ENCODE measurements around the gene DNAJC1.

Gene DNAJC1

DNA sequence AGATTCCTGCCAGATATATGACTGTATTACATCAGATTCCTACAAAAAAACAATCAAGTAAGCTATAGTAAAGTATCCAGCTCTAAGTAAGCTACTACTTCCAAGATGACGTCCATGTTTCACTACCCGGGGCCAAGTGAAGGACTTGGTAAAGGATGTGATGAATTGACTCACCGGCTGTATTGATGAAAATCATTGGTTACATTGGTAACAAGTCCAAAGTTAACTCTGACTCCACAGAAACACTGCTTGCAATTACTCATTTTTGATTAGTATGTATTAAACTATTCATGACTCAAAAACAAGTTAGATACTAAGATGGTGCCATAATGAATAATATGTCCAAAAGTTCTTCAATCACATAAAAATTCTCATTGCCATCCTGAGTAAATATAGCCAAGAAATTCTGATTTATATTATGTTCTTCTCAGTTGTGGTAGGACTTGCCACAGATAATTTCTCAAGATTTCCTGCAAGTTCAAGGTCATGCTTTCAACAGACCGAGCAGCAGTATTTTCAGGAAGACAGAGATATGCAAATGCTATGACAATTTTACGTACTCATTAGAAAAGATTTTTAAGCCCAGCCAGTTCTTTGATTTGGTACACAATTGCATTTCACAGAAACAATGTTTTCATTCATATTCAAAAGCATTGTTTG is 12.6 kb upstream of the DNAJC1 start:
- no peak overlapping the region for H3K4me3 ChIP-seq (ENCODE audit: low read length)
- no peak for TF ChIP-seq EZH2phosphoT487 (IDR thresholded peaks at IDR 0.05; ENCODE audit: borderline replicate concordance, low read length)
- TF ChIP-seq, protein P1, sequence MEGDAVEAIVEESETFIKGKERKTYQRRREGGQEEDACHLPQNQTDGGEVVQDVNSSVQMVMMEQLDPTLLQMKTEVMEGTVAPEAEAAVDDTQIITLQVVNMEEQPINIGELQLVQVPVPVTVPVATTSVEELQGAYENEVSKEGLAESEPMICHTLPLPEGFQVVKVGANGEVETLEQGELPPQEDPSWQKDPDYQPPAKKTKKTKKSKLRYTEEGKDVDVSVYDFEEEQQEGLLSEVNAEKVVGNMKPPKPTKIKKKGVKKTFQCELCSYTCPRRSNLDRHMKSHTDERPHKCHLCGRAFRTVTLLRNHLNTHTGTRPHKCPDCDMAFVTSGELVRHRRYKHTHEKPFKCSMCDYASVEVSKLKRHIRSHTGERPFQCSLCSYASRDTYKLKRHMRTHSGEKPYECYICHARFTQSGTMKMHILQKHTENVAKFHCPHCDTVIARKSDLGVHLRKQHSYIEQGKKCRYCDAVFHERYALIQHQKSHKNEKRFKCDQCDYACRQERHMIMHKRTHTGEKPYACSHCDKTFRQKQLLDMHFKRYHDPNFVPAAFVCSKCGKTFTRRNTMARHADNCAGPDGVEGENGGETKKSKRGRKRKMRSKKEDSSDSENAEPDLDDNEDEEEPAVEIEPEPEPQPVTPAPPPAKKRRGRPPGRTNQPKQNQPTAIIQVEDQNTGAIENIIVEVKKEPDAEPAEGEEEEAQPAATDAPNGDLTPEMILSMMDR (IDR thresholded peaks at IDR 0.05; ENCODE audit: low read depth, low read length, poor library complexity, severe bottlenecking) = no peak
- H3K9me3 ChIP-seq (ENCODE audit: control insufficient read depth, insufficient read depth, low read length) = no peaks in the 10 kb centered on the region

DNA sequence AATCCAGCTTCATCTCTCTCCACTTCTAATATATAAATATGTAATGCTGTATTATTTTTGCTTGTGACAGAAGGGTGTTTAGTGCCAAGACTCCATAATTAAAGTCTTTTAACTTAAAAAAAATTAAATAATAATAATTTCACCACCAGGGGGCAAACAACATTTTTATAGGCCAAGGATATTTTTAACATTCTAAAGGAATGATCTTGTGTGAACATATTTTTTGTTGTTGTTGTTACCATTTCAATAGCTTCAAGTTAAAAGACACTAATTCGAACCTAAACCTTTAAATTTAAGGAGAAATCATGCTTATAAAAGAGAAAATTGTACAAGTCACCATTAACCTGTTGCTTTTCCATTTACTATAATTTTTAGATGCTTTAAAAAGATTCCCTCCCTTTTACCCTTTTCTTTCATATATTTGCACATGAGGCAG is 7.5 kb upstream of the DNAJC1 start:
- no peak for TF ChIP-seq EZH2phosphoT487 (IDR thresholded peaks at IDR 0.05; ENCODE audit: borderline replicate concordance, low read length)
- TF ChIP-seq, protein P1 (IDR thresholded peaks at IDR 0.05; ENCODE audit: low read depth, low read length, poor library complexity, severe bottlenecking) = peak; percentile 5
- H3K9me3 ChIP-seq (ENCODE audit: control insufficient read depth, insufficient read depth, low read length) = no peaks in the 10 kb centered on the region
- H3K4me2 ChIP-seq (ENCODE audit: low read length) = no peak overlapping the region

More for the DNA sequence above, 12.6 kb upstream of the DNAJC1 start:
- no peak overlapping the region for H3K27ac ChIP-seq (ENCODE audit: low read depth, low read length)
- H3K4me1 ChIP-seq (ENCODE audit: control insufficient read depth, low read length) = no peaks in the 10 kb centered on the region
- no peaks in the 10 kb centered on the region for H3F3A ChIP-seq (ENCODE audit: control insufficient read depth, insufficient read depth)
- no peaks in the 10 kb centered on the region for H3K79me2 ChIP-seq (ENCODE audit: control insufficient read depth, low read length)
- no peak overlapping the region for H3K4me2 ChIP-seq (ENCODE audit: low read length)
- no peaks in the 10 kb centered on the region for H3K36me3 ChIP-seq (ENCODE audit: control insufficient read depth, low read length)
- H3K9me2 ChIP-seq (replicated peaks; ENCODE audit: control insufficient read depth, low read length) = no peaks in the 10 kb centered on the region
- H3K27me3 ChIP-seq (ENCODE audit: control insufficient read depth, low read length) = no peaks in the 10 kb centered on the region
- no peaks in the 10 kb centered on the region for H4K20me1 ChIP-seq (ENCODE audit: control insufficient read depth, insufficient read depth, low read depth, low read length)

DNA sequence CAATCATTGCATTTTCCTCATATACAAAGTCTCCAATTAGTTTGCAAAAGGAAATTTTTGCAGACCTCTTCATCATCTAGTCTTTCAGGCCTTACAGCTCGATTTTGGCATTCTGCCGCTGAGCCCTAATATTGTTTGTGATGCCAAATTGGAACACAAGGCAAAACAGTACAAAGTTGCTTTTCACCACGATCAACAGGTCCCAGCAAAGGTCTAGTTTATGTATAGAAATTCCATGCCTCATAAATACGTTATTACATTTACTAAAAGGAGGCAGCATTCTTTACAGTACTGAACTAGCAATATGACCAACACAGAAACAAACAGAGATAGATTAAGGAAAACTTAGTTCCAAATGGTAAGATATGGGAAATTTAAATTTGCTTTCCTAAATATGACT is 7.0 kb upstream of the DNAJC1 start:
- peaks cover 4% of the 10 kb centered on the region for H3K4me1 ChIP-seq (ENCODE audit: control insufficient read depth, low read length)
- no peaks in the 10 kb centered on the region for H3K36me3 ChIP-seq (ENCODE audit: control insufficient read depth, low read length)
- peaks cover 25% of the 10 kb centered on the region for H3K27me3 ChIP-seq (ENCODE audit: control insufficient read depth, low read length)
- no peaks in the 10 kb centered on the region for H3K79me2 ChIP-seq (ENCODE audit: control insufficient read depth, low read length)
- no peaks in the 10 kb centered on the region for H3K9me3 ChIP-seq (ENCODE audit: control insufficient read depth, insufficient read depth, low read length)
- no peaks in the 10 kb centered on the region for H3F3A ChIP-seq (ENCODE audit: control insufficient read depth, insufficient read depth)
- no peak overlapping the region for H3K27ac ChIP-seq (ENCODE audit: low read depth, low read length)
- H4K20me1 ChIP-seq (ENCODE audit: control insufficient read depth, insufficient read depth, low read depth, low read length) = no peaks in the 10 kb centered on the region
- no peak overlapping the region for H3K4me3 ChIP-seq (ENCODE audit: low read length)
- no peak overlapping the region for H3K4me2 ChIP-seq (ENCODE audit: low read length)
- no peaks in the 10 kb centered on the region for H3K9me2 ChIP-seq (replicated peaks; ENCODE audit: control insufficient read depth, low read length)
- TF ChIP-seq, protein P1 (IDR thresholded peaks at IDR 0.05; ENCODE audit: low read depth, low read length, poor library complexity, severe bottlenecking) = no peak
- no peak for TF ChIP-seq EZH2phosphoT487 (IDR thresholded peaks at IDR 0.05; ENCODE audit: borderline replicate concordance, low read length)

More for the DNA sequence above, 7.5 kb upstream of the DNAJC1 start:
- H3F3A ChIP-seq (ENCODE audit: control insufficient read depth, insufficient read depth) = no peaks in the 10 kb centered on the region
- H3K27ac ChIP-seq (ENCODE audit: low read depth, low read length) = no peak overlapping the region
- no peak overlapping the region for H3K4me3 ChIP-seq (ENCODE audit: low read length)
- H3K27me3 ChIP-seq (ENCODE audit: control insufficient read depth, low read length) = peaks cover 22% of the 10 kb centered on the region
- no peaks in the 10 kb centered on the region for H3K4me1 ChIP-seq (ENCODE audit: control insufficient read depth, low read length)
- no peaks in the 10 kb centered on the region for H3K79me2 ChIP-seq (ENCODE audit: control insufficient read depth, low read length)
- no peaks in the 10 kb centered on the region for H4K20me1 ChIP-seq (ENCODE audit: control insufficient read depth, insufficient read depth, low read depth, low read length)
- no peaks in the 10 kb centered on the region for H3K36me3 ChIP-seq (ENCODE audit: control insufficient read depth, low read length)
- no peaks in the 10 kb centered on the region for H3K9me2 ChIP-seq (replicated peaks; ENCODE audit: control insufficient read depth, low read length)
